Pancreas (tissue), 10 donors: Measurements from ENCODE around the gene PRDM15. TPM values are rescaled to one million over a fixed set of nuclear protein-coding genes. Genes with fewer than 3 reads are reported as not detected.

Experiments
- ATAC-seq, 4 donors: fragments of 200-7000 bp; cut with Tn5 transposase; one replicate each; pipeline versions ENCODE4 v1.8.0 to v1.9.1; 2020; ENCODE audit warnings: mild to moderate bottlenecking in 4 of 4, moderate library complexity in 4 of 4
- DNase-seq, 6 donors: peaks; one replicate each; pipeline ENCODE4 v3.0.0-alpha.2; 2020
- FAIRE-seq: peaks from 2 replicates; lab custom pipeline; 2012; peaks lifted over from hg19 to GRCh38; lab: Jason Lieb, UNC
- H3K27ac ChIP-seq, 4 donors: fragments of 200-600 bp; sonication (generic); 1 replicate in 3 of 4; 2 replicates in 1 of 4; pipeline versions ENCODE4 v1.5.0 to v1.8.0; 2020
- H3K27me3 ChIP-seq, 4 donors: fragments of 200-600 bp; one replicate each; pipeline ENCODE4 v1.8.0; 2021
- H3K36me3 ChIP-seq, 3 donors: fragments of 200-600 bp; sonication (generic) in 1 of 3; one replicate each; pipeline versions ENCODE4 v1.5.0 to v1.8.0; 2020 to 2021
- H3K4me1 ChIP-seq, 3 donors: fragments of 200-600 bp; one replicate each; pipeline ENCODE4 v1.8.0; 2021
- H3K4me3 ChIP-seq, 4 donors: fragments of 200-600 bp; sonication (generic) in 2 of 4; one replicate each; pipeline versions ENCODE4 v1.5.0 to v1.8.0; 2020 to 2021
- H3K9me3 ChIP-seq, 4 donors: fragments of 200-600 bp; one replicate each; pipeline ENCODE4 v1.8.0; 2021
- CTCF ChIP-seq, 4 donors: fragments of 200-600 bp; sonication (generic) in 3 of 4; IDR thresholded peaks; one replicate each; pipeline versions ENCODE4 v1.5.0 to v1.8.0; 2021; ENCODE audit warnings: antibody characterized with exemption in 4 of 4
- WGBS, 2 donors: extraction: QIAGEN DNeasy Blood & Tissue Kit; methylation state at CpG; one replicate each; pipeline ENCODE4 v1.1.7; 2013; 5-methylcytosine and 5-hydroxymethylcytosine counted together
- intact Hi-C, 3 donors: fragments of 100-400 bp; cut with DNase I; formaldehyde crosslinking; loops; one replicate each; pipeline versions ENCODE4 v1.11.1 to v1.14.2; 2022
- polyA plus RNA-seq, 2 donors: library from polyadenylated mRNA; stranded (reverse); fragments of 200-250 nt; gene quantifications; one replicate each; pipeline ENCODE4 v1.2.3, GENCODE V29; 2013
- total RNA-seq, 6 donors: library from RNA; stranded (reverse); fragmentation: NEBNext Ultra II Directional in 4 of 6; extraction: Animal tissue kit (Norgen Biotek cat#: 25700) in 4 of 6; gene quantifications; one replicate each; pipeline versions ENCODE4 v1.2.1 to v1.2.4, GENCODE V29; 2021 to 2023
- donor health status: healthy with polysubstance abuse.
- donor health status: DM: no; HTN: no; CAD: no; lungs with moderate emphysema.
- donor health status: DM: no; HTN: no; CAD: no.
- donor health status: control.
- donor health status: control.
- donor health status: Bipolar disorder and iron deficiency.
- donor health status: DM: yes; HTN: yes; CAD: no.
- donor health status: DM: no; HTN: no; CAD: no.
- donor health status: DM: no; HTN: no; CAD: no.
- donor health status: DM: yes; HTN: yes; CAD: no.

The PRDM15 gene
- total and polyA plus RNA-seq, 8 donors = 1.6 to 3.9 (median 3.4) TPM

- TF ChIP-seq CTCF (IDR thresholded peaks at IDR 0.05) = no peak
- WGBS, 2 donors = 4 to 5% methylated on average over 22 of the region's 22 CpGs
- peak; percentile 54 to 75 (median 64) for ATAC-seq
- H3K36me3 ChIP-seq = no peaks in the 10 kb centered on the region
- H3K27ac ChIP-seq = peak overlapping the region; percentile 58 to 73 (median 72)
- H3K9me3 ChIP-seq = no peaks in the 10 kb centered on the region
- no peak for FAIRE-seq
- H3K4me3 ChIP-seq = peak overlapping the region in 2 of 4 donors; percentile 27 to 33
- no peaks in the 10 kb centered on the region for H3K27me3 ChIP-seq
- intact Hi-C loops = no loop called here
- peaks cover 24 to 53% (median 30%) of the 10 kb centered on the region in 3 donors for H3K4me1 ChIP-seq
- peak in 3 of 6 donors; percentile 43 to 75 (median 74) for DNase-seq
Observed at GRCh38 chr21:41761211-41761933, 117.8 kb downstream of the PRDM15 start.

DNA sequence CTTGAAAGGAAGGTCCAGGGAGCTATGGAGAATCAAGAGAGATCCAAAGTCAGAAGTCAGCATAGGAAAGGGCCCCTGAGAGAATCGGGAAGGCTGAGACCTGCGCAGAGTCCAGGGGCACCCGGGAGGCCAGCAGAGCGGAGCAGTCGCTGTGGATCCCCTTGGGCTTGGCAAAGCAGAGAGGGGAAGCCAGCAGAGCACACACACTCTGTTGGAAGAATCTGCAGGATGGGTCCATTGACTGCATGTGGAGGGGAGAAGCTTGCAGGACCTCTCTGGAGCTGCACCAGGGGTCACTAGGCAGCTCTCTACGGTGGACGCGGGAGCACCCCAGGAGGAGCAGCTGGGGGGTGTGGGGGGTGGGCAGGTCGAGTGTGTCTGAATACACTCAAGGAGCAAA is 118.7 kb downstream of the PRDM15 start:
- DNase-seq = peak in 1 of 6 donors; percentile 51
- no peak for FAIRE-seq
- H3K9me3 ChIP-seq = no peaks in the 10 kb centered on the region
- no peak for TF ChIP-seq CTCF (IDR thresholded peaks at IDR 0.05)
- ATAC-seq = no peak
- H3K4me1 ChIP-seq = peaks cover 24 to 53% (median 30%) of the 10 kb centered on the region in 3 donors
- intact Hi-C loops = no loop called here
- no peaks in the 10 kb centered on the region for H3K27me3 ChIP-seq
- 73 to 77% methylated on average over 9 of the region's 9 CpGs for WGBS, 2 donors
- no peak overlapping the region for H3K4me3 ChIP-seq
- H3K36me3 ChIP-seq = peaks cover 0 to 7% (median 0%) of the 10 kb centered on the region in 3 donors
- H3K27ac ChIP-seq = no peak overlapping the region

DNA sequence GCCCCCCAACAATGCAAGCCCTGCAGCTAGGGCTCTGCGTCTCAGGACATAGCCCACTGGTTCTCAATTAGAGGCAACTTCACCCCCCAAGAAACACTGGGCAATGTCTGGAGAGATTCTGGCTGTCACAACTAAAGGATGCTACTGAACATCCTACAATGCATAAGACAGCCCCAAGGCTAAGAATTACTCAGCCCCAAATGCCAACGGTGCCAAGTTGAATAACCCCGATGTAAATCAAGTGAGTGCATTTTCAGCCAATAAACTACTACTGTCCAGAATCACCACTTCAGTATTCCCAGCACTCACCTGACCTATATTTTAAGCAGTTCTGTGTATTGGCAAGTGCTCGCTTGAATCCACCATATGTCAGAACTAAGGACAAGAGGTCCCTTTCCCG is 119.2 kb downstream of the PRDM15 start:
- H3K27me3 ChIP-seq = no peaks in the 10 kb centered on the region
- ATAC-seq (no peak), FAIRE-seq (no peak), DNase-seq (no peak)
- no peak overlapping the region for H3K27ac ChIP-seq
- no peak overlapping the region for H3K4me3 ChIP-seq
- WGBS, 2 donors = 81 to 84% methylated on average over 5 of the region's 5 CpGs
- peaks cover 0 to 12% (median 0%) of the 10 kb centered on the region in 3 donors for H3K36me3 ChIP-seq
- intact Hi-C loops = loop anchor here in 1 of 3 donors (10.0 kb wide), 1 partner anchor 75 kb away; no protein-coding TSS in a partner anchor
- H3K9me3 ChIP-seq = no peaks in the 10 kb centered on the region
- H3K4me1 ChIP-seq = peaks cover 24 to 52% (median 30%) of the 10 kb centered on the region in 3 donors
- no peak for TF ChIP-seq CTCF (IDR thresholded peaks at IDR 0.05)

DNA sequence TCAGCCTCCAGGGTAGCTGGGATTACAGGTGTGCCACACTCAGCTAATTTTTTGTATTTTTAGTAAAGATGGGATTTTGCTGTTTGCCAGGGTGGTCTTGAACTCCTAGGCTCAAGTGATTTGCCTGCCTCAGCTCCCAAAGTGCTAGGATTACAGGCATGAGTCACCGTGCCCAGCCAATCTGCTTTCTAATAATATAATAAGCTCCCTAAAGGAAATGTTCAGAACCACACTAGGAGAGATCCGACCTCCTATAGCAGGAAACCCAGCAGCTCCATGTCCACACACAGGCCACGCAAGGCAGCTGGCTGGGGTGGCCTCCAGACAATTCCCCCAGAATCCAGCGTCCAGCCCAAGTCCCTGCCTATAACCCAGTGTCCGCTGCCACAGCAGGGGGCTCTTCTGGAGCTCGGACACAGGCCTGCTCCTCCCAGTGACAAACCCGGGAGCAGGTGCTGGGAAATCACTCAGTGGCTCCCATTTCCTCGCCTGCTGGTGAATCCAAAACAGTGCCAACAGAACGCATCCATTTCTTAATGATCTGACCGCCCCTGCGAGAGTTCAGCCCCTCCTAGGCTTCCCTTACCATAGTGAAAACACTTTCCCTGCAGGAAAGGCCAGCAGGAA is 119.8 kb downstream of the PRDM15 start:
- H3K4me1 ChIP-seq = peaks cover 23 to 46% (median 26%) of the 10 kb centered on the region in 3 donors
- FAIRE-seq (no peak), DNase-seq (peak in 1 of 6 donors; percentile 54), ATAC-seq (no peak)
- TF ChIP-seq CTCF (IDR thresholded peaks at IDR 0.05) = no peak
- H3K36me3 ChIP-seq = peaks cover 0 to 12% (median 0%) of the 10 kb centered on the region in 3 donors
- intact Hi-C loops = loop anchor here in 1 of 3 donors (10.0 kb wide), 1 partner anchor 75 kb away; no protein-coding TSS in a partner anchor
- H3K27ac ChIP-seq = peak overlapping the region in 1 of 4 donors; percentile 6
- no peak overlapping the region for H3K4me3 ChIP-seq
- no peaks in the 10 kb centered on the region for H3K9me3 ChIP-seq
- 84 to 85% methylated on average over 11 of the region's 11 CpGs for WGBS, 2 donors
- no peaks in the 10 kb centered on the region for H3K27me3 ChIP-seq
